Prostate gland (tissue), 2 donors: ENCODE results near the gene PEF1. TPM values are rescaled to one million over a fixed set of nuclear protein-coding genes. Genes with fewer than 3 reads are reported as not detected.

Experiments used
- DNase-seq: peaks from one replicate; pipeline ENCODE4 v3.0.0-alpha.2; 2019; ENCODE audit warnings: low spot score
- H3K27ac ChIP-seq, 2 donors: fragments of 200-600 bp; sonication (generic); 2 replicates each; pipeline ENCODE4 v1.5.1; 2017 to 2019
- H3K27me3 ChIP-seq: fragments of 200-600 bp; sonication (generic); replicated peaks from 2 replicates; pipeline ENCODE4 v1.5.1; 2019; ENCODE audit not compliant: insufficient read depth
- H3K36me3 ChIP-seq, 2 donors: fragments of 200-600 bp; sonication (generic); 1 replicate in 1 of 2; 2 replicates in 1 of 2; pipeline versions ENCODE4 v1.5.1 to v1.8.1; 2017 to 2019
- H3K4me1 ChIP-seq: fragments of 200-600 bp; sonication (generic); replicated peaks from 2 replicates; pipeline ENCODE4 v1.5.1; 2019
- H3K4me3 ChIP-seq, 2 donors: fragments of 200-600 bp; sonication (generic); 2 replicates each; pipeline ENCODE4 v1.5.1; 2017 to 2019
- H3K9me3 ChIP-seq: fragments of 200-600 bp; sonication (generic); 2 replicates; pipeline ENCODE4 v1.5.1; 2017
- POLR2A ChIP-seq: fragments of 450-650 bp; IDR thresholded peaks from one replicate; pipeline ENCODE4 v1.6.1; 2016; ENCODE audit warnings: antibody characterized with exemption, mild to moderate bottlenecking
- POLR2AphosphoS5 ChIP-seq: sonication (generic); formaldehyde crosslinking; IDR thresholded peaks from one replicate; pipeline ENCODE4 v1.6.1; 2017; ENCODE audit warnings: antibody characterized with exemption
- WGBS: methylation state at CpG from one replicate; pipeline ENCODE4 v1.1.5; 2018; 5-methylcytosine and 5-hydroxymethylcytosine counted together
- intact Hi-C: fragments of 100-400 bp; cut with DNase I; formaldehyde crosslinking; loops from one replicate; pipeline ENCODE4 v1.14.2; 2022
- total RNA-seq, 2 donors: library from RNA; depleted of rRNA; stranded (reverse); fragments of >200 nt; gene quantifications; one replicate each; pipeline ENCODE4 v1.1.0, GENCODE V29; 2016
- TF ChIP-seq, protein P1 (sequence below), 4 experiments: fragments of 200-600 bp in 2 of 4; fragments of 450-650 bp in 2 of 4; sonication (generic) in 2 of 4; IDR thresholded peaks; 1 replicate in 3 of 4; 2 replicates in 1 of 4; pipeline ENCODE4 v1.5.1; 2016 to 2019; ENCODE audit warnings: antibody characterized with exemption in 4 of 4, mild to moderate bottlenecking in 2 of 4, moderate library complexity in 2 of 4

PEF1 gene
- total RNA-seq, 2 donors from 2014 or later, result 83.1 to 99.5 TPM

DNA sequence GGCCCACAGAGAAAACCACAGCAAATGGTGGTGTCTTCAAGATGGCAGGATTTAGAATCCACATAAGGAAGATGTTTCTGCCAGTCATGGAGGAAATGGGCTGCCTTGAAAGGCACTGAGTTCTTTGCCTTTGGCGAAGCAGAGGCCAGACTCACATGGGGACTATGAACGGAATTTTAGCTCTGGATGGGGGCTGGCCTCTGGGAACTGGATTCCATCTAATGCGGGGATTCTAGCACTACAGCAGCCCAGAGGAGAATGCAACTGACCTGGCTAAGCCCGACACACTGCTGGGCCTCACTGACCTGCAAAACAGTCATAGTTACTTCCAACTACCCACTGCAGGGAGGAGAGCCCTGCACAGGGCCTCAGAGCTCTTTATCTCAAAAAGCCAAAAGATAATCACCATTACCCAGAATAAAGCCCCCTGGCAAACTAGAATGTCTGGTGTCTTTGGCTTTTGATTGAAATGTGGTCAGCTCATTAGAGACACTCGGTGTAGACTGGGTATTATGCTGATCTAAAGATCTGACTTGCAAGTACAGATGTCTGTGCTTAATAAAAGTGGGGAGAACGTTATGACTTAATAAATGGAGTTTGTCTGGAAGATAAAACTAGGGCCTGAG lies 15.6 kb downstream of the PEF1 start:
- H3K36me3 ChIP-seq, result peaks cover 0 to 8% of the 10 kb centered on the region in 2 donors
- intact Hi-C loops, result no loop called here
- no peak for TF ChIP-seq POLR2AphosphoS5
- TF ChIP-seq POLR2A, result no peak
- TF ChIP-seq, protein P1, sequence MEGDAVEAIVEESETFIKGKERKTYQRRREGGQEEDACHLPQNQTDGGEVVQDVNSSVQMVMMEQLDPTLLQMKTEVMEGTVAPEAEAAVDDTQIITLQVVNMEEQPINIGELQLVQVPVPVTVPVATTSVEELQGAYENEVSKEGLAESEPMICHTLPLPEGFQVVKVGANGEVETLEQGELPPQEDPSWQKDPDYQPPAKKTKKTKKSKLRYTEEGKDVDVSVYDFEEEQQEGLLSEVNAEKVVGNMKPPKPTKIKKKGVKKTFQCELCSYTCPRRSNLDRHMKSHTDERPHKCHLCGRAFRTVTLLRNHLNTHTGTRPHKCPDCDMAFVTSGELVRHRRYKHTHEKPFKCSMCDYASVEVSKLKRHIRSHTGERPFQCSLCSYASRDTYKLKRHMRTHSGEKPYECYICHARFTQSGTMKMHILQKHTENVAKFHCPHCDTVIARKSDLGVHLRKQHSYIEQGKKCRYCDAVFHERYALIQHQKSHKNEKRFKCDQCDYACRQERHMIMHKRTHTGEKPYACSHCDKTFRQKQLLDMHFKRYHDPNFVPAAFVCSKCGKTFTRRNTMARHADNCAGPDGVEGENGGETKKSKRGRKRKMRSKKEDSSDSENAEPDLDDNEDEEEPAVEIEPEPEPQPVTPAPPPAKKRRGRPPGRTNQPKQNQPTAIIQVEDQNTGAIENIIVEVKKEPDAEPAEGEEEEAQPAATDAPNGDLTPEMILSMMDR (IDR thresholded peaks at IDR 0.05), result no peak
- H3K27me3 ChIP-seq, result no peaks in the 10 kb centered on the region
- H3K9me3 ChIP-seq, result no peaks in the 10 kb centered on the region
- 87% methylated on average over 6 of the region's 6 CpGs for WGBS
- no peak overlapping the region for H3K27ac ChIP-seq
- H3K4me1 ChIP-seq, result peaks cover 12% of the 10 kb centered on the region
- DNase-seq, result no peak
- H3K4me3 ChIP-seq, result no peak overlapping the region

DNA sequence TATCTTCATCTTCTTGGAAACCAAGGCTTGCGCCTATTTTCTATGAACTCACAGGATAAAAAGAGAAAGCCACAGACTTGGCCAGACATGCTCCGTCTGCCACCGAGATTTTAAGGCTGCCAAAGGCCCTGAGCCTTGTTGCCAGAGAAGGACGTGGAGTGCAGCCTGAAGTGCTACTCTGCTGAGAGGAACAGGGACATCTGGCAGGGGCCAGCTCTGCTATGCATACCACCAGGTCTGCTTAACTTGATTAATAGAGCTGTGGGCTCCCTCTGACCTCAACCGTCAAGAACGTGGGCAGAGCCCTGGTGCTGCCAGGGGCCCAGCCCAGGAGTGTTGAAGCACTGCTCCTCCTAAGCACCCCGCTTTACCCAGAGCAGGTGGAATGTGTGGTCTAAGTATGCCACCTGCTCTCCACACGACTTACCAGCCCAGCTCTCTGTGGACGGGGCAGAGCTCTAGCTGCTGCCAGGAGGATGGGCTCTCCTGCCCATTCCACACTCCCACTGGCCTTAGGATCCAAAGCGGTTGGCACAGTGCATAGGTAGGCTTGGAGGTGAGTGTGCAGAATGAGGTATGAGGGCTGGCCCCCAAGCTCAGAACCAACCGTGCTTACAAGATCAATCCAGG lies 16.6 kb downstream of the PEF1 start:
- Histone ChIP-seq H3K4me3 (no peak overlapping the region), H3K36me3 (peaks cover 0 to 8% of the 10 kb centered on the region in 2 donors), H3K27ac (peak overlapping the region; percentile 53 to 54), H3K9me3 (no peaks in the 10 kb centered on the region), H3K27me3 (no peaks in the 10 kb centered on the region), H3K4me1 (peaks cover 12% of the 10 kb centered on the region)
- TF ChIP-seq POLR2AphosphoS5 (peak; percentile 32), POLR2A (no peak)
- peak; percentile 40 for DNase-seq
- intact Hi-C loops, result no loop called here
- 24% methylated on average over 11 of the region's 11 CpGs for WGBS

DNA sequence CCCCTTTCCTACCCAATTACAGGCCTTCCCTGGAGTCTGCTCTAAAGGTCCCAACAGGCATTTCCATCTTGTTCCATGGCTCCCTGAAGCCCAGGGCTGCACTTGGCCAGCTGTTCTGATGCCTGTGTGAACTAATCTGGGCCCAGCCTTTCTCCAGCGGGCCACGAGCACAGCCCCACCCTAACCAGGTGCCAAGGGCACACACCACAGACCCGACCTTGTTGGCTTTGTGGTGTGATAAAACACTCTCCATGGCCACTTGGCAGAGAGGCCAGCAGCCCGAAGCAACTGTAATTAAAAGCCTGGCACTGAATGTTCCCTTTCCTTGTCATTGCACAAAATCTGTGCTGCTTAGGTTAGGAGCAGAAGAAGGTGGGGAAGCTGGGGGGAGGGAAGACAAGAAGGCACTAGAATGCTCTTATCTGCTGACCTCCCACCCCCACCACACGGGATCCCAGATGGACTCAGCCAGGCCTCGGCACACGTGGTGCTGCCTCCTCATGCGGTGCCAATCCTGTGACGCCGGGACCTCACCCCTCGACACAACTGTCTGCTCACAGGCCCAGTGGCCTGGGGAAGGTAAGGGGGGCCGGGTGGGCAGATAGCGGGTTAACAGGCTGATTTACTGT lies 17.3 kb downstream of the PEF1 start:
- intact Hi-C loops, result no loop called here
- peak; percentile 35 for DNase-seq
- TF ChIP-seq, protein P1 (IDR thresholded peaks at IDR 0.05), result no peak
- TF ChIP-seq POLR2A (no peak), POLR2AphosphoS5 (no peak)
- Histone ChIP-seq H3K27me3 (no peaks in the 10 kb centered on the region), H3K4me3 (no peak overlapping the region), H3K9me3 (no peaks in the 10 kb centered on the region), H3K4me1 (peaks cover 12% of the 10 kb centered on the region), H3K36me3 (peaks cover 0 to 8% of the 10 kb centered on the region in 2 donors), H3K27ac (peak overlapping the region; percentile 53 to 54)
- WGBS, result 27% methylated on average over 13 of the region's 13 CpGs

DNA sequence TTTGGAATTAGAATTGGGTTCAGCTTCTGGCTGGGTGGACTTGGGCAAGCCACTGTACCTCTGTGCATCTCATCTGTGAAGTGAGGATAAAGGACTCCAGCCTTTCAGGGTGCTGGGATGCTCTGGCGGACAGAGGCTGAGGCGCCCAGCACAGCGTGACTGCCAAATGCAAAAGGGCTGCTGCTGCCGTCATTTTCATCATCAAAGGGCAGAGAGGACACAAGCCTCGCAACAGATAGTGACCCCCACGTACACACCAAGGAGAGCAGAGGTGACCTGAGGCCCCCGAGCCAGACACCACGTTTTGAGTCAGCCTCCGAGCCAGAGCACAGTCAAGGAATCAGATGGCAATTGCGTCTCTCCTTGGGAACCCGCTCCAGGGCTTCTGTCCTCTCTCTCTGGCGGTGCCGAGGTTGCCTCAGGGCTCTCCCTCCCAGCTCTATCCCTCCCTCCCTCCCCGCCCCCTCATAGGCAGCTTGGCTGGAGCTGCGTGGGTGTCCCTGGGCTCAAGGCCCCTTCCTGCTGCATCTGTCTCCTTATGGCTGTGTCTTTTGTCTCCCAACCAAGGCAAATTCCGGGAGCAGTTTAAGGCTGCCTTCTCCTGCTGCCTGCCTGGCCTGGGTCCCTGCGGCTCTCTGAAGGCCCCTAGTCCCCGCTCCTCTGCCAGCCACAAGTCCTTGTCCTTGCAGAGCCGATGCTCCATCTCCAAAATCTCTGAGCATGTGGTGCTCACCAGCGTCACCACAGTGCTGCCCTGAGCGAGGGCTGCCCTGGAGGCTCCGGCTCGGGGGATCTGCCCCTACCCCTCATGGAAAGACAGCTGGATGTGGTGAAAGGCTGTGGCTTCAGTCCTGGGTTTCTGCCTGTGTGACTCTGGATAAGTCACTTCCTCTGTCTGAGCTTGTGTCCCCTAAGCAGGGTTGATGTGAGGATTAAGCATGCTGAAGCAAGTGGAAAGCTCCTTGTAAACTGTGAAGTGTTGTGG lies 18.2 kb downstream of the PEF1 start:
- DNase-seq, result no peak
- WGBS, result 57% methylated on average over 21 of the region's 23 CpGs
- TF ChIP-seq POLR2A, result no peak
- TF ChIP-seq, protein P1 (IDR thresholded peaks at IDR 0.05), result no peak
- Histone ChIP-seq H3K4me1 (peaks cover 12% of the 10 kb centered on the region), H3K27me3 (no peaks in the 10 kb centered on the region), H3K9me3 (no peaks in the 10 kb centered on the region), H3K27ac (peak overlapping the region; percentile 53 to 54), H3K36me3 (peaks cover 0 to 8% of the 10 kb centered on the region in 2 donors), H3K4me3 (no peak overlapping the region)
- intact Hi-C loops, result no loop called here
